Activated naive CD8-positive, alpha-beta T cell treated with anti-CD3 and anti-CD28 coated beads for 36 hours (primary cell): ENCODE results near the gene DMRT3. TPM values are rescaled to one million over a fixed set of nuclear protein-coding genes. Genes with fewer than 3 reads are reported as not detected.

Experiments
- DNase-seq: peaks from one replicate; pipeline ENCODE4 v3.0.0; 2021
- H3K27ac Mint-ChIP-seq: one replicate; pipeline ENCODE4 v1.8.0; 2022; ENCODE audit warnings: mild to moderate bottlenecking, moderate library complexity, mixed read lengths
- H3K27me3 Mint-ChIP-seq: one replicate; pipeline ENCODE4 v1.8.0; 2022; ENCODE audit warnings: mild to moderate bottlenecking, mixed read lengths
- H3K36me3 Mint-ChIP-seq: one replicate; pipeline ENCODE4 v1.8.0; 2021; ENCODE audit warnings: mild to moderate bottlenecking, mixed read lengths
- H3K4me1 Mint-ChIP-seq: one replicate; pipeline ENCODE4 v1.8.0; 2021; ENCODE audit warnings: mixed read lengths
- H3K4me3 Mint-ChIP-seq: one replicate; pipeline ENCODE4 v1.8.0; 2022; ENCODE audit warnings: mild to moderate bottlenecking, moderate library complexity, mixed read lengths
- H3K9me3 Mint-ChIP-seq: one replicate; pipeline ENCODE4 v1.8.0; 2022; ENCODE audit warnings: mixed read lengths
- total RNA-seq, 2 experiments: library from RNA; stranded (reverse); gene quantifications; one replicate each; pipeline ENCODE4 v1.2.3, GENCODE V29; 2021

DMRT3 gene
- total RNA-seq, 2 experiments from 2014 or later, result not detected

- H3K27ac Mint-ChIP-seq, result no peak overlapping the region
These were observed 30.9 kb downstream of the DMRT3 start for GRCh38 chr9:1007312-1007711.

GRCh38 chr9:1008216-1008615 is 31.8 kb downstream of the DMRT3 start:
- Mint-ChIP-seq H3K27me3 (peaks cover 51% of the 10 kb centered on the region), H3K4me1 (peaks cover 5% of the 10 kb centered on the region), H3K27ac (no peak overlapping the region), H3K4me3 (no peak overlapping the region), H3K36me3 (no peaks in the 10 kb centered on the region), H3K9me3 (no peaks in the 10 kb centered on the region)
- no peak for DNase-seq

More at GRCh38 chr9:1007312-1007711, 30.9 kb downstream of the DMRT3 start:
- Mint-ChIP-seq H3K27me3 (peaks cover 50% of the 10 kb centered on the region), H3K36me3 (no peaks in the 10 kb centered on the region), H3K4me1 (peaks cover 5% of the 10 kb centered on the region), H3K9me3 (no peaks in the 10 kb centered on the region), H3K4me3 (no peak overlapping the region)
- no peak for DNase-seq

GRCh38 chr9:1009101-1009707 is 32.7 kb downstream of the DMRT3 start:
- peak; percentile 71 for DNase-seq
- H3K9me3 Mint-ChIP-seq, result no peaks in the 10 kb centered on the region
- peaks cover 53% of the 10 kb centered on the region for H3K27me3 Mint-ChIP-seq
- H3K4me3 Mint-ChIP-seq, result no peak overlapping the region
- H3K27ac Mint-ChIP-seq, result no peak overlapping the region
- H3K4me1 Mint-ChIP-seq, result peaks cover 5% of the 10 kb centered on the region
- H3K36me3 Mint-ChIP-seq, result no peaks in the 10 kb centered on the region

DNA sequence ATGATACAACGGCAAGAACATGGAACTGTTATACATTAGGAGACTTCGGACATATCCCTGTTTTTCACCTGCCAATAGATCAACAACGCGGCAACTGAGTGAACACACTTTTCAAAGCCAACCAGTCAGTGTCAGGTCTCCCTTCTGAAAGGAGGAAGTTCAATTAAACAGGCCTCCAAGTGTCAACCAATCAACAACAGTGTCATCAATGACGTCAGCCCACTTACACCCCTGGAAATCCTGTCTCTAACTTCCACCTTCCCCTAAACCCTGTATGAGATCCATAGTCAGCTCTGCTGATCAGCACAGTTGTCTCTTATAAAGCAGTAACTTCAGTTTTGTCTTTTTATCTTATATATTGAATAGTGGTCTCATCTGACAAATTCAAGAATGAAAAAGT is 36.6 kb downstream of the DMRT3 start:
- Mint-ChIP-seq H3K4me1 (peaks cover 2% of the 10 kb centered on the region), H3K4me3 (no peak overlapping the region)

GRCh38 chr9:1014225-1014624 is 37.8 kb downstream of the DMRT3 start:
- no peak for DNase-seq
- no peaks in the 10 kb centered on the region for H3K9me3 Mint-ChIP-seq
- H3K4me3 Mint-ChIP-seq, result no peak overlapping the region
- no peak overlapping the region for H3K27ac Mint-ChIP-seq
- H3K4me1 Mint-ChIP-seq, result no peaks in the 10 kb centered on the region
- H3K36me3 Mint-ChIP-seq, result no peaks in the 10 kb centered on the region
- peaks cover 42% of the 10 kb centered on the region for H3K27me3 Mint-ChIP-seq

More for the DNA sequence above, 36.6 kb downstream of the DMRT3 start:
- no peak overlapping the region for H3K27ac Mint-ChIP-seq
- no peaks in the 10 kb centered on the region for H3K36me3 Mint-ChIP-seq
- DNase-seq, result no peak
- no peaks in the 10 kb centered on the region for H3K9me3 Mint-ChIP-seq
- peaks cover 44% of the 10 kb centered on the region for H3K27me3 Mint-ChIP-seq

GRCh38 chr9:1014640-1015039 is 38.2 kb downstream of the DMRT3 start:
- no peak for DNase-seq
- Mint-ChIP-seq H3K36me3 (no peaks in the 10 kb centered on the region), H3K4me3 (no peak overlapping the region), H3K27me3 (peaks cover 42% of the 10 kb centered on the region), H3K27ac (no peak overlapping the region), H3K4me1 (no peaks in the 10 kb centered on the region), H3K9me3 (no peaks in the 10 kb centered on the region)

GRCh38 chr9:1018121-1018520 is 41.7 kb downstream of the DMRT3 start:
- Mint-ChIP-seq H3K4me3 (no peak overlapping the region), H3K4me1 (no peaks in the 10 kb centered on the region), H3K36me3 (no peaks in the 10 kb centered on the region), H3K27ac (no peak overlapping the region), H3K9me3 (no peaks in the 10 kb centered on the region), H3K27me3 (peaks cover 37% of the 10 kb centered on the region)
- peak; percentile 21 for DNase-seq

DNA sequence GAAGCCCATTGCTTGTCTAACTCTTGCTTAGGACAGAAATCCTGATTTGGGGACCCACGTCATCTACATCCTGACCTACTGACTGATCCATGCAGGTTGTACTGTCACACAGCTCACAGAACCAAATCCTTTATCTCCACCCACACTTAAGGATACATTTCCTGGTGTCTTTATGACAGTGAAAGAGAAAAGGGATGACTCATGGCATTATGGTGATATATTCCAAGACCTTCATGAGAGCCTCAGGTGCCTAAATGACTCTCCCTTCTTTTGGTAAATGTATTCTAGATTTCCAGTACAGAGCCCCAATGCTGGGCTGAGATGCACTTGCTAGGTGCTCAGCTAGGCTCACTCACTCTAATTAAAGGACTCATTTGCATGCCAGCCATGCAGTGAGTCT is 47.7 kb downstream of the DMRT3 start:
- no peak overlapping the region for H3K27ac Mint-ChIP-seq
- DNase-seq, result no peak
- H3K4me3 Mint-ChIP-seq, result no peak overlapping the region
- no peaks in the 10 kb centered on the region for H3K4me1 Mint-ChIP-seq
- H3K9me3 Mint-ChIP-seq, result no peaks in the 10 kb centered on the region
- no peaks in the 10 kb centered on the region for H3K36me3 Mint-ChIP-seq
- peaks cover 35% of the 10 kb centered on the region for H3K27me3 Mint-ChIP-seq

- H3K27ac Mint-ChIP-seq, result no peak overlapping the region
- no peaks in the 10 kb centered on the region for H3K36me3 Mint-ChIP-seq
- H3K4me1 Mint-ChIP-seq, result no peaks in the 10 kb centered on the region
- DNase-seq, result no peak
- peaks cover 33% of the 10 kb centered on the region for H3K27me3 Mint-ChIP-seq
- no peaks in the 10 kb centered on the region for H3K9me3 Mint-ChIP-seq
- H3K4me3 Mint-ChIP-seq, result no peak overlapping the region
These were observed 48.7 kb downstream of the DMRT3 start for GRCh38 chr9:1025131-1025530.

DNA sequence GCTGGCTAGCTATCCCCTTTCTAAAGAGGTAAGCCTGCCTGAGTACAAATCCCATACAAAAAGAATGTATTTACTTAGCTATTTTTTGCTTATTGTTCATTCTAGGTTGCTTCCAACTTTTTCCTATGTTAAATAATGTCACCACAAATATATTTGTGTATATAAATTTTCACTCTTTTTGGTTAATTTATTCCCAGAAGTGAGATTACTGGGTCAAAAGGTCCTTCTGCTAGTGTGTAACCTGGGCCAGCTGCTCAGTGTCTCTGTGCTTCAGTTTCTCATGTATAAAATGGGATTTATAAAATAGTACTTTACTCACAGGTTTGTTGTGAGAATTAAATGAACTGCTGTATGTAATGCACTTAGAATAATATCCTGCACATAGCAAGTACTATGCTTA is 49.8 kb downstream of the DMRT3 start:
- H3K27me3 Mint-ChIP-seq, result peaks cover 36% of the 10 kb centered on the region
- H3K9me3 Mint-ChIP-seq, result no peaks in the 10 kb centered on the region
- H3K4me3 Mint-ChIP-seq, result no peak overlapping the region
- H3K27ac Mint-ChIP-seq, result no peak overlapping the region
- H3K36me3 Mint-ChIP-seq, result no peaks in the 10 kb centered on the region
- H3K4me1 Mint-ChIP-seq, result no peaks in the 10 kb centered on the region
- no peak for DNase-seq

DNA sequence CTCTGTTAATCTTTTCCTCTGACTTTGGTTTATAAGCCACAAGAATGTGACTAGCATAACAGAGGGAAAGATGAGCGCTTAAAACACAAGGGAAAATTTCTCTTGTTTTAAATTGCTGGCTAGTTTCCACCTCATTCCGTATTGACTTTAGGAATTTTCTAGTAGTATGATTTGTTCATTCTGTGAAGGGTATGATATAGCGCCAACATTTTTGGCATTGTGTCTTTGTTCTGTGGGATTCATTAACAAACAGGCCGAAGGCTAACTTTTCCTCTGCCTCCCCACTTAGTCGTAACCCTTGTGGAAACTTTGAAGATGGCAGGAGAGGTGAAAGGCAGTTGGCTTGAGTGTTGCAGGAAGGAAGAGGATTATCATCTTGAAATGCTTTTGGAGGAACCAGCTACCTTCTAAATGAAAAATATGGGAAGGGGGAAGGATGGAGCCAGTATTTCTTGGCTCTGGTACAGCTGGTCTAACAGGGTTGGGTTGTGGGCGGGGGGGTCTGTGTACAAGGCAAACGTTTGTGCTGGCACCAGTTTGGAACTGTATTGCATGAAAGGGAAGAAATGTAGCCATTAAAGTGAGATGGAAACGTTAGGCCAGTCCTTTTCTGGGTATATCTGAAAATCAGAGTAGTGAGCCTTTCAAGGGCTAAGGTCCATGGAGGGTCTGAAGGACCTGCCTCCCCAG is 52.2 kb downstream of the DMRT3 start:
- no peak for DNase-seq
- Mint-ChIP-seq H3K27ac (no peak overlapping the region), H3K4me1 (no peaks in the 10 kb centered on the region), H3K9me3 (no peaks in the 10 kb centered on the region), H3K27me3 (peaks cover 42% of the 10 kb centered on the region), H3K4me3 (no peak overlapping the region), H3K36me3 (no peaks in the 10 kb centered on the region)

DNA sequence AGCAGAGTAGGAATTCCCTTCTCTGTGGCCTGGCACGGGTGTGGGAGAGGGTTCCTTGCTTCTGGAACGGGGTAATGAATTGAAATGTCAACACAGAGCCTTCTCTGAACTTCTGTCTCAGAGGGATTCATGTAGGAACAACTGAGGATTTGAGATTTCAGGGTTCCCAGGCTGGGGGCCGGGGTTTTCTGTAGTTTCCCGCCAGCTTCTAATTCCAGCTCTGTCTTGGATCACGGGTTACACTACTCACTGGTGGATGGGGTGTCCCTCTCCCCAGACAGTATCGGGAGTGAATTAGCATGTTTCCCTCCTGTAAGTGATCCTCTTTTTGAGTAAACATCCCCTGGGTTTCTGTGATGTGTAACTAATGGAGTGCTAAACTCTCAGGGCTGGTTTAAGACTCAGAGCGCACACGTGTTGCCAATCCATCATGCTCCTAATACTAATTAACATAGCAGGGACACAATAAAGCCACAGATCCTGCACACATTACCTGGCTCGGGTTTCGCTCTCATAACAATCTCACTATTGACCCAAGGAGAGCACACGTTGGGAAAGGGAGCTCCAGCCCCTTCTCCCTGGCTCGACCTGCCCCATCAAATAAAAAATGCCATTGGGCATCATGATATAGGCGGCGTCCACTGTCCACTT is 55.6 kb downstream of the DMRT3 start:
- Mint-ChIP-seq H3K9me3 (no peaks in the 10 kb centered on the region), H3K36me3 (no peaks in the 10 kb centered on the region), H3K27me3 (peaks cover 49% of the 10 kb centered on the region), H3K4me1 (no peaks in the 10 kb centered on the region), H3K4me3 (no peak overlapping the region), H3K27ac (no peak overlapping the region)
- DNase-seq, result no peak

DNA sequence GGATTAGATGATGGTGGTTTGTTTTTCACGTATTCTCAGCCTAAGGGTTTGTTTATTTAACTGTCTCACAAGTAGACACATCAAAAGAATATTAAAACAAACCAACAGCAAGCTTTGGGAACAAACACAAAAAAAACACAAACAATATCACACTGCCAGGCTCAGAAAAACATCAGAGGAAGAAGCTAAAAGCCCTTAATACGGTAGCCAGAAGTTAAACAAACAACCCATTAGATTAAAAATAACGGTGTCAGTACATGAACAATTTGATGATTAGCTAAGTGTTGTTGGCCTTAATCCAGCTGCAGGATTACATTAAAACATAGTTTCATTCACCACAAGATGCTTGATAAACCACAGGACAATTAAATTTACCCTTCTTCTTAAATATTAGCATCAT is 57.8 kb downstream of the DMRT3 start:
- no peak for DNase-seq
- Mint-ChIP-seq H3K27me3 (peaks cover 50% of the 10 kb centered on the region), H3K9me3 (no peaks in the 10 kb centered on the region), H3K4me3 (no peak overlapping the region), H3K27ac (no peak overlapping the region), H3K36me3 (no peaks in the 10 kb centered on the region), H3K4me1 (no peaks in the 10 kb centered on the region)

GRCh38 chr9:1039589-1039988 is 63.1 kb downstream of the DMRT3 start:
- Mint-ChIP-seq H3K9me3 (peaks cover 4% of the 10 kb centered on the region), H3K27ac (no peak overlapping the region), H3K4me3 (no peak overlapping the region), H3K36me3 (peaks cover 2% of the 10 kb centered on the region), H3K27me3 (peaks cover 69% of the 10 kb centered on the region), H3K4me1 (peaks cover 4% of the 10 kb centered on the region)
- no peak for DNase-seq
